ENCODE data around the gene KCND3. TPM values are rescaled to one million over a fixed set of nuclear protein-coding genes. Genes with fewer than 3 reads are reported as not detected.

The KCND3 gene
- total RNA-seq, 1 donor from 2014 or later, result not detected

DNA sequence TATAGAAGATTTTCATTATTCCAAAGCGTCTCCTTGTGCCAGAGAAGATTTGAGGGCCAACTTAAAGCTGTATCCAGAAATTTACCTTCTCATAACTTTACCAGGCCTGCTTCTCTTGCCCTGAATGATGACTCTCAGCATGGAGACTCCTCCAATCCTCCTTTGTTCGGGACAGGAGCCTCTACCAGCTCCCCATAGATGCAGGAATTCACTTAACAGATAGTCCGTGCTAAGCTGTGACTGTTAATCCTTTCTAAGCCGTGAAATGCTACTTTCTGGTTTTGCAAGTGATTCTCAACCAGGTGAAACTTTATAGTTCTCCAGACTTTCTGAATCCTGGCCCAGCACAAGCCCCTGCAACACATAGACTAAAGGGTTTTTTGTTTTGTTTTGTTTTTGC is 31.8 kb upstream of the KCND3 start:
- TF ChIP-seq, protein P1, sequence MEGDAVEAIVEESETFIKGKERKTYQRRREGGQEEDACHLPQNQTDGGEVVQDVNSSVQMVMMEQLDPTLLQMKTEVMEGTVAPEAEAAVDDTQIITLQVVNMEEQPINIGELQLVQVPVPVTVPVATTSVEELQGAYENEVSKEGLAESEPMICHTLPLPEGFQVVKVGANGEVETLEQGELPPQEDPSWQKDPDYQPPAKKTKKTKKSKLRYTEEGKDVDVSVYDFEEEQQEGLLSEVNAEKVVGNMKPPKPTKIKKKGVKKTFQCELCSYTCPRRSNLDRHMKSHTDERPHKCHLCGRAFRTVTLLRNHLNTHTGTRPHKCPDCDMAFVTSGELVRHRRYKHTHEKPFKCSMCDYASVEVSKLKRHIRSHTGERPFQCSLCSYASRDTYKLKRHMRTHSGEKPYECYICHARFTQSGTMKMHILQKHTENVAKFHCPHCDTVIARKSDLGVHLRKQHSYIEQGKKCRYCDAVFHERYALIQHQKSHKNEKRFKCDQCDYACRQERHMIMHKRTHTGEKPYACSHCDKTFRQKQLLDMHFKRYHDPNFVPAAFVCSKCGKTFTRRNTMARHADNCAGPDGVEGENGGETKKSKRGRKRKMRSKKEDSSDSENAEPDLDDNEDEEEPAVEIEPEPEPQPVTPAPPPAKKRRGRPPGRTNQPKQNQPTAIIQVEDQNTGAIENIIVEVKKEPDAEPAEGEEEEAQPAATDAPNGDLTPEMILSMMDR (conservative IDR thresholded peaks at IDR 0.05; ENCODE audit: low read depth, low read length), result no peak
- no peak for DNase-seq (ENCODE audit: low read depth)
- H3K4me3 ChIP-seq (ENCODE audit: low read depth, low read length), result no peak overlapping the region

DNA sequence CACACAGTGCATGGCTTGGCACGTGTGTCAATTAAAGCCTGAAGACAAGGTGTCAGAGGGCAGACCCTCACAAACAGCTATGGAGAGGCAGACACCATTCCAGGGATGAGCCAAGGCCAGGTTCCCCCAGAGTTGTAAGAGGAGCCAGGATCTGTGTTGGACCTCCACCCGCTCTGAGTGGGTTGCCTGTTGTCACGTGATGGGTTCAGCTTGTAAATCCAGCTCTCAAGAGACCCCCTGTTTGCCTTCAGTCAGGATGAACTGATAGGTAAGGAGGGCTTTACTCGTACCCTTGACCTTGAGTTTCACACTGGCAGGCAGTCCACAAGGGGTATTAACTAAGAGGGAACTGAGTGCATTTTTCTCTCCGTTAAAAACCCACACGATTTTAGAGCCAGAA is 27.7 kb upstream of the KCND3 start:
- H3K4me3 ChIP-seq (ENCODE audit: low read depth, low read length), result no peak overlapping the region
- TF ChIP-seq, protein P1 (conservative IDR thresholded peaks at IDR 0.05; ENCODE audit: low read depth, low read length), result no peak
- DNase-seq (ENCODE audit: low read depth), result no peak

DNA sequence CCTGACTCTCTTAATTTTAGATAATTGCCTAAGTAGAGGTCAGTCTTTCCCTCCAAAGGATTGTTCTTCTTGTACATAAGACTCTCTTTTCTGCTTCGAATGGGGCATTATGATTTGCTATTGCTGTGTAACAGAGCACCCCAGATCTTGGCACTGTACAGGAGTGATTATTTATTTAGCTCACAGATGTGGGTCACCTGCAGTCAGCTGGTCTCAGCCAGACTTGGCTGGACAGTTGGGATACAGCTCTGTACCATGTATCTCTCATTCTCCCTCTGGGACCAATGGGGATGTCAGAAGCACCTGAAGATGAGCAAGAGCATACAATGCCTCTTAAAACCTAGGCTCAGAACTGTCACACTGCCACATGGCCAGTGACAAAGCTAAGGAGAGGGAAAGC is 23.4 kb upstream of the KCND3 start:
- no peak for DNase-seq (ENCODE audit: low read depth)
- TF ChIP-seq, protein P1 (conservative IDR thresholded peaks at IDR 0.05; ENCODE audit: low read depth, low read length), result no peak
- H3K4me3 ChIP-seq (ENCODE audit: low read depth, low read length), result no peak overlapping the region

DNA sequence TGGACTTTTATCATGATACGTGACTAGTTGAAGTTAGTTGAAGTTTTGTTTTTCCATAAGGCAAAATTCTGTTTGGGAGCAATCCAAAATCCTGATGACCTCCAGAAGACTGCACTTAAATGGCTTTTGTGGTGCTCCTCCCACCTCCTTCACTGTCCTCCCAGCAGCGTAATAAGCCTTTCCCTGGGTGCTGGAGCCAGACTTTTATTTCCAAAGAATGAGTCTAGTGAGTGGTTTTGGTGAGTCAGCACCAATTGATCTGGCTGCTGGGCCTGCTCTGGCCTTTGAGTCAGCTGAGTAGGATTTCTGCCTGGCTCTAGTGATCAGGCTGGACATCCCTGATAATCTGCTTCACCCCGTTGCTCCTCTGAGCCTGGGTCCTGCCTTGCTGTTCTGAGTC is 21.7 kb upstream of the KCND3 start:
- no peak overlapping the region for H3K4me3 ChIP-seq (ENCODE audit: low read depth, low read length)
- DNase-seq (ENCODE audit: low read depth), result peak; percentile 12
- TF ChIP-seq, protein P1 (conservative IDR thresholded peaks at IDR 0.05; ENCODE audit: low read depth, low read length), result no peak

DNA sequence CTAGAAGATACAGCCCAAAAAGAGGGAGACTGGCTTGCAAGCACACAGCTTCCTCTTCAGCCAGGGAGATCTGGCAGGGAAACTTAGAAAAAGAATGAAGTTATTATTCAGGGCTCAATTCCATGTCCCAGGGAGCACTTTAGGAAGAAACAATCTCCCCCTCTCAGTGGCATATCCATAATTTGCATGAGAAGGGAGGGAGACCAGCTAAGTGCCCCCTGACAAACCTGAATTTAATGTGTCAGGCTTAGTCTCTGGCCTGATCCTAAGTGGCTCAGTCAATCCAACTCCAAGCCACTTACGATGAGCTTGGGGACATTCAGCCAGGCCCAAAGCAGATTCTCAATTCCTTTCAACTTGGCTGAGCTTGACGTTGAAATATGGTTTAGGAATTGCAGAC is 17.7 kb upstream of the KCND3 start:
- H3K4me3 ChIP-seq (ENCODE audit: low read depth, low read length), result no peak overlapping the region
- TF ChIP-seq, protein P1 (conservative IDR thresholded peaks at IDR 0.05; ENCODE audit: low read depth, low read length), result no peak
- no peak for DNase-seq (ENCODE audit: low read depth)

GRCh38 chr1:112006416-112007025 is 17.1 kb upstream of the KCND3 start:
- H3K4me3 ChIP-seq (ENCODE audit: low read depth, low read length), result no peak overlapping the region
- TF ChIP-seq, protein P1 (conservative IDR thresholded peaks at IDR 0.05; ENCODE audit: low read depth, low read length), result no peak
- no peak for DNase-seq (ENCODE audit: low read depth)

DNA sequence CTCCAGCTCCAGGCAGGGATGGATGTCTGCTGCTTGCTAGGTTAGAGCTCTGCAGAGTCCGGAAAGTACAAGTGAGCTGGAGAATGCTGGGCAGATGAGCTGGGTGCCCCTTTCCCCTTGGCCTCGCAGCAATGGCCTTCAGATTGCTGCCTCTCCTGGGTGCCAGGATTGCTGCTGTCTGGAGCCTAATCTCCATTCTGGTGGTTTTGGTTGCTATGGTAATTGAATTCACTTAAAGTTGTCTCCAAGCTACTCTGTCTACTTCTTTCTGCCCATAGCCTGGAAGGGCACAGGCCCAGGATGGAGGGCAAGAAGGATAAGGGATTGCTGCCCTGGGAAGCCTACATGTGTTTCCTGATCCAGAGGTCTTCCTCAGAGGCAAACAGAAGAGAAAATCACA is 14.6 kb upstream of the KCND3 start:
- H3K4me3 ChIP-seq (ENCODE audit: low read depth, low read length), result no peak overlapping the region
- TF ChIP-seq, protein P1 (conservative IDR thresholded peaks at IDR 0.05; ENCODE audit: low read depth, low read length), result no peak
- DNase-seq (ENCODE audit: low read depth), result no peak
